ENCODE data around the gene KLF13. TPM values are rescaled to one million over a fixed set of nuclear protein-coding genes. Genes with fewer than 3 reads are reported as not detected.
A peak's percentile ranks its signal among the peaks of the same experiment; 100 is the strongest.

KLF13 gene
- total RNA-seq, 2 experiments from 2014 or later = 110 to 111 TPM

- Mint-ChIP-seq H3K27me3 (no peaks in the 10 kb centered on the region), H3K4me3 (peak overlapping the region; percentile 93), H3K27ac (peak overlapping the region; percentile 85), H3K36me3 (peaks cover 22% of the 10 kb centered on the region), H3K9me3 (no peaks in the 10 kb centered on the region), H3K4me1 (peaks cover 69% of the 10 kb centered on the region)
- DNase-seq = no peak
Measured at GRCh38 chr15:31330836-31331235, 4.2 kb downstream of the KLF13 start.

GRCh38 chr15:31331389-31331788 lies 4.8 kb downstream of the KLF13 start:
- Mint-ChIP-seq H3K27me3 (no peaks in the 10 kb centered on the region), H3K36me3 (peaks cover 22% of the 10 kb centered on the region), H3K4me3 (peak overlapping the region; percentile 66), H3K9me3 (no peaks in the 10 kb centered on the region), H3K27ac (peak overlapping the region; percentile 42), H3K4me1 (peaks cover 74% of the 10 kb centered on the region)
- no peak for DNase-seq

GRCh38 chr15:31332020-31332680 lies 5.5 kb downstream of the KLF13 start:
- peak overlapping the region; percentile 42 for H3K27ac Mint-ChIP-seq
- DNase-seq = no peak
- H3K36me3 Mint-ChIP-seq = peaks cover 22% of the 10 kb centered on the region

GRCh38 chr15:31332681-31333071 lies 6.0 kb downstream of the KLF13 start:
- Mint-ChIP-seq H3K27me3 (no peaks in the 10 kb centered on the region), H3K4me1 (peaks cover 86% of the 10 kb centered on the region), H3K36me3 (peaks cover 22% of the 10 kb centered on the region), H3K9me3 (no peaks in the 10 kb centered on the region), H3K4me3 (no peak overlapping the region), H3K27ac (peak overlapping the region; percentile 42)
- DNase-seq = no peak

More at GRCh38 chr15:31332020-31332680, 5.5 kb downstream of the KLF13 start:
- H3K4me3 Mint-ChIP-seq = peak overlapping the region; percentile 2
- H3K4me1 Mint-ChIP-seq = peaks cover 81% of the 10 kb centered on the region
- H3K9me3 Mint-ChIP-seq = no peaks in the 10 kb centered on the region
- H3K27me3 Mint-ChIP-seq = no peaks in the 10 kb centered on the region

- no peaks in the 10 kb centered on the region for H3K9me3 Mint-ChIP-seq
- H3K4me3 Mint-ChIP-seq = no peak overlapping the region
- H3K27me3 Mint-ChIP-seq = no peaks in the 10 kb centered on the region
- no peak for DNase-seq
- H3K36me3 Mint-ChIP-seq = peaks cover 23% of the 10 kb centered on the region
- peak overlapping the region; percentile 16 for H3K27ac Mint-ChIP-seq
- peaks cover 91% of the 10 kb centered on the region for H3K4me1 Mint-ChIP-seq
Measured at GRCh38 chr15:31333119-31333518, 6.5 kb downstream of the KLF13 start.

- Mint-ChIP-seq H3K27me3 (no peaks in the 10 kb centered on the region), H3K4me1 (peaks cover 94% of the 10 kb centered on the region), H3K27ac (no peak overlapping the region), H3K4me3 (no peak overlapping the region), H3K9me3 (no peaks in the 10 kb centered on the region), H3K36me3 (peaks cover 22% of the 10 kb centered on the region)
- DNase-seq = no peak
Measured at GRCh38 chr15:31333820-31334219, 7.2 kb downstream of the KLF13 start.

- peak overlapping the region; percentile 79 for H3K27ac Mint-ChIP-seq
- no peaks in the 10 kb centered on the region for H3K27me3 Mint-ChIP-seq
- H3K4me3 Mint-ChIP-seq = no peak overlapping the region
- H3K36me3 Mint-ChIP-seq = peaks cover 11% of the 10 kb centered on the region
- H3K4me1 Mint-ChIP-seq = peaks cover 95% of the 10 kb centered on the region
- no peaks in the 10 kb centered on the region for H3K9me3 Mint-ChIP-seq
- DNase-seq = no peak
Measured at GRCh38 chr15:31335989-31336592, 9.5 kb downstream of the KLF13 start.

- no peaks in the 10 kb centered on the region for H3K9me3 Mint-ChIP-seq
- H3K27me3 Mint-ChIP-seq = no peaks in the 10 kb centered on the region
- DNase-seq = no peak
- peaks cover 95% of the 10 kb centered on the region for H3K4me1 Mint-ChIP-seq
- H3K36me3 Mint-ChIP-seq = peaks cover 10% of the 10 kb centered on the region
- no peak overlapping the region for H3K4me3 Mint-ChIP-seq
- peak overlapping the region; percentile 46 for H3K27ac Mint-ChIP-seq
Measured at GRCh38 chr15:31336593-31337295, 10.1 kb downstream of the KLF13 start.

- Mint-ChIP-seq H3K27ac (peak overlapping the region; percentile 74), H3K27me3 (no peaks in the 10 kb centered on the region), H3K4me1 (peaks cover 95% of the 10 kb centered on the region), H3K4me3 (peak overlapping the region; percentile 2), H3K36me3 (peaks cover 10% of the 10 kb centered on the region), H3K9me3 (no peaks in the 10 kb centered on the region)
- no peak for DNase-seq
Measured at GRCh38 chr15:31337352-31338031, 10.9 kb downstream of the KLF13 start.

GRCh38 chr15:31338318-31338878 lies 11.8 kb downstream of the KLF13 start:
- Mint-ChIP-seq H3K27me3 (no peaks in the 10 kb centered on the region), H3K36me3 (peaks cover 10% of the 10 kb centered on the region), H3K9me3 (no peaks in the 10 kb centered on the region), H3K27ac (peak overlapping the region; percentile 74), H3K4me3 (peak overlapping the region; percentile 60), H3K4me1 (peaks cover 96% of the 10 kb centered on the region)
- DNase-seq = no peak

GRCh38 chr15:31338879-31339557 lies 12.4 kb downstream of the KLF13 start:
- Mint-ChIP-seq H3K4me1 (peaks cover 97% of the 10 kb centered on the region), H3K27me3 (no peaks in the 10 kb centered on the region), H3K27ac (peak overlapping the region; percentile 74), H3K9me3 (no peaks in the 10 kb centered on the region), H3K36me3 (peaks cover 10% of the 10 kb centered on the region), H3K4me3 (peak overlapping the region; percentile 60)
- DNase-seq = peak; percentile 62

GRCh38 chr15:31339558-31339895 lies 12.9 kb downstream of the KLF13 start:
- peaks cover 9% of the 10 kb centered on the region for H3K36me3 Mint-ChIP-seq
- no peaks in the 10 kb centered on the region for H3K9me3 Mint-ChIP-seq
- peaks cover 98% of the 10 kb centered on the region for H3K4me1 Mint-ChIP-seq
- H3K27ac Mint-ChIP-seq = peak overlapping the region; percentile 74
- no peaks in the 10 kb centered on the region for H3K27me3 Mint-ChIP-seq
- no peak for DNase-seq
- H3K4me3 Mint-ChIP-seq = peak overlapping the region; percentile 60

- H3K4me1 Mint-ChIP-seq = peaks cover 98% of the 10 kb centered on the region
- peaks cover 5% of the 10 kb centered on the region for H3K36me3 Mint-ChIP-seq
- peak overlapping the region; percentile 74 for H3K27ac Mint-ChIP-seq
- H3K9me3 Mint-ChIP-seq = no peaks in the 10 kb centered on the region
- H3K27me3 Mint-ChIP-seq = no peaks in the 10 kb centered on the region
- peak overlapping the region; percentile 7 for H3K4me3 Mint-ChIP-seq
- no peak for DNase-seq
Measured at GRCh38 chr15:31340047-31340446, 13.4 kb downstream of the KLF13 start.

GRCh38 chr15:31340592-31340991 lies 14.0 kb downstream of the KLF13 start:
- H3K4me1 Mint-ChIP-seq = peaks cover 94% of the 10 kb centered on the region
- H3K36me3 Mint-ChIP-seq = peaks cover 9% of the 10 kb centered on the region
- no peak for DNase-seq
- H3K9me3 Mint-ChIP-seq = no peaks in the 10 kb centered on the region
- H3K27me3 Mint-ChIP-seq = no peaks in the 10 kb centered on the region
- peak overlapping the region; percentile 30 for H3K4me3 Mint-ChIP-seq
- peak overlapping the region; percentile 74 for H3K27ac Mint-ChIP-seq
